ENCODE data around the gene TAF11L14. TPM values are rescaled to one million over a fixed set of nuclear protein-coding genes. Genes with fewer than 3 reads are reported as not detected.

The TAF11L14 gene
- total and polyA plus RNA-seq, 2 experiments from 2014 or later, result not detected

DNA sequence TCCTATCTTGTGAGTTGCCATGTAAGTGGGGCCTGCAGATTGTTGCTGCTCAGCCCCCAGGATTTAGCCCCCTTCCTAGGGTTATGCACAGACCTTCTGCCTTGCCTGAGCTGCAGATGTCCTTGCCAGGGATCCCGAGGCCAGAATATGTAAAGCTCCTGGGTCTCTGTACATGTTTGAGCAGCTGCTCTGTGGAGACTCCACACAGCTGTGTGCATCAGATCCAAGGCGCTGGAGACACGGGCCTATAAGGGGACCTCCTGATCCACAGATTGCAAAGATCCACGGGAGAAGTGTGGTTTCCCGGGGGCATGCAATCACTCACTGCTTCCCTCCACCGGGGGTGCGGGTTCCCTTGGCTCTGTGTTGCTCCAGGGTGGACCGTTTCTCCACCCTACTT is 28.9 kb downstream of the TAF11L14 start (continued):
- no peak for TF ChIP-seq ZNF462 (CRISPR knock-in tag; IDR thresholded peaks at IDR 0.05)
- TF ChIP-seq, protein P1, sequence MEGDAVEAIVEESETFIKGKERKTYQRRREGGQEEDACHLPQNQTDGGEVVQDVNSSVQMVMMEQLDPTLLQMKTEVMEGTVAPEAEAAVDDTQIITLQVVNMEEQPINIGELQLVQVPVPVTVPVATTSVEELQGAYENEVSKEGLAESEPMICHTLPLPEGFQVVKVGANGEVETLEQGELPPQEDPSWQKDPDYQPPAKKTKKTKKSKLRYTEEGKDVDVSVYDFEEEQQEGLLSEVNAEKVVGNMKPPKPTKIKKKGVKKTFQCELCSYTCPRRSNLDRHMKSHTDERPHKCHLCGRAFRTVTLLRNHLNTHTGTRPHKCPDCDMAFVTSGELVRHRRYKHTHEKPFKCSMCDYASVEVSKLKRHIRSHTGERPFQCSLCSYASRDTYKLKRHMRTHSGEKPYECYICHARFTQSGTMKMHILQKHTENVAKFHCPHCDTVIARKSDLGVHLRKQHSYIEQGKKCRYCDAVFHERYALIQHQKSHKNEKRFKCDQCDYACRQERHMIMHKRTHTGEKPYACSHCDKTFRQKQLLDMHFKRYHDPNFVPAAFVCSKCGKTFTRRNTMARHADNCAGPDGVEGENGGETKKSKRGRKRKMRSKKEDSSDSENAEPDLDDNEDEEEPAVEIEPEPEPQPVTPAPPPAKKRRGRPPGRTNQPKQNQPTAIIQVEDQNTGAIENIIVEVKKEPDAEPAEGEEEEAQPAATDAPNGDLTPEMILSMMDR (conservative IDR thresholded peaks at IDR 0.05; ENCODE audit: low read depth in 2 of 2), result no peak
- TF ChIP-seq ZNF114 (CRISPR knock-in tag; IDR thresholded peaks at IDR 0.05), result no peak

GRCh38 chr5:17665836-17666235 is 31.6 kb downstream of the TAF11L14 start:
- H3K79me2 ChIP-seq (replicated peaks; ENCODE audit: insufficient read depth), result no peaks in the 10 kb centered on the region
- H3K27me3 ChIP-seq (ENCODE audit: insufficient read depth), result no peaks in the 10 kb centered on the region
- Mint-ChIP-seq H3K4me3 (no peak overlapping the region), H3K27me3 (ENCODE audit: insufficient read depth, low read depth, poor library complexity) (peaks cover 6% of the 10 kb centered on the region), H3K4me1 (peaks cover 23% of the 10 kb centered on the region), H3K27ac (no peak overlapping the region), H3K9me3 (no peaks in the 10 kb centered on the region), H3K36me3 (ENCODE audit: low read depth) (no peaks in the 10 kb centered on the region)
- H4K20me1 ChIP-seq (replicated peaks; ENCODE audit: insufficient read depth), result no peaks in the 10 kb centered on the region
- no peaks in the 10 kb centered on the region for H3K9me2 ChIP-seq (ENCODE audit: insufficient read depth)
- ATAC-seq (no peak), DNase-seq (ENCODE audit: low spot score) (no peak)
- H3K4me3 ChIP-seq, result no peak overlapping the region
- no peak overlapping the region for H2AFZ ChIP-seq
- no peak overlapping the region for H3K27ac ChIP-seq (ENCODE audit: low read depth)
- H3K36me3 ChIP-seq (ENCODE audit: insufficient read depth), result no peaks in the 10 kb centered on the region
- 0 out of 2 replicates have a peak, but pooled peaks cover 3% of the 10 kb centered on the region for H3K4me1 ChIP-seq (ENCODE audit: insufficient read depth)
- H3K4me2 ChIP-seq, result no peak overlapping the region
- H3F3A ChIP-seq (replicated peaks; ENCODE audit: low read depth), result no peaks in the 10 kb centered on the region
- no peak for TF ChIP-seq ZNF462 (CRISPR knock-in tag; IDR thresholded peaks at IDR 0.05)
- no peak for TF ChIP-seq NANOG (IDR thresholded peaks at IDR 0.05; ENCODE audit: borderline replicate concordance)
- TF ChIP-seq POLR2AphosphoS5 (IDR thresholded peaks at IDR 0.05; ENCODE audit: low read depth), result no peak
- TF ChIP-seq STAT1 (IDR thresholded peaks at IDR 0.05; ENCODE audit: unreplicated experiment), result no peak
- TF ChIP-seq, protein P2, sequence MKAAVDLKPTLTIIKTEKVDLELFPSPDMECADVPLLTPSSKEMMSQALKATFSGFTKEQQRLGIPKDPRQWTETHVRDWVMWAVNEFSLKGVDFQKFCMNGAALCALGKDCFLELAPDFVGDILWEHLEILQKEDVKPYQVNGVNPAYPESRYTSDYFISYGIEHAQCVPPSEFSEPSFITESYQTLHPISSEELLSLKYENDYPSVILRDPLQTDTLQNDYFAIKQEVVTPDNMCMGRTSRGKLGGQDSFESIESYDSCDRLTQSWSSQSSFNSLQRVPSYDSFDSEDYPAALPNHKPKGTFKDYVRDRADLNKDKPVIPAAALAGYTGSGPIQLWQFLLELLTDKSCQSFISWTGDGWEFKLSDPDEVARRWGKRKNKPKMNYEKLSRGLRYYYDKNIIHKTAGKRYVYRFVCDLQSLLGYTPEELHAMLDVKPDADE (IDR thresholded peaks at IDR 0.05), result no peak
